GM20000 (cell line): ENCODE measurements around the gene DRICH1.
"Not testable (repeated sequence)": the region's sequence is repeated elsewhere in the genome, so short reads cannot be mapped to it uniquely, and the experiment has no call there.

Experiments used
- DNase-seq: peaks from one replicate; pipeline ENCODE4 v3.0.0; 2012; ENCODE audit warnings: low spot score
- TF ChIP-seq, protein P1 (sequence below): IDR thresholded peaks from 2 replicates; pipeline ENCODE4 v1.5.1; 2012; ENCODE audit warnings: mild to moderate bottlenecking, control low read depth; ENCODE audit errors: extremely low read depth, missing control alignments

The DRICH1 gene

DNA sequence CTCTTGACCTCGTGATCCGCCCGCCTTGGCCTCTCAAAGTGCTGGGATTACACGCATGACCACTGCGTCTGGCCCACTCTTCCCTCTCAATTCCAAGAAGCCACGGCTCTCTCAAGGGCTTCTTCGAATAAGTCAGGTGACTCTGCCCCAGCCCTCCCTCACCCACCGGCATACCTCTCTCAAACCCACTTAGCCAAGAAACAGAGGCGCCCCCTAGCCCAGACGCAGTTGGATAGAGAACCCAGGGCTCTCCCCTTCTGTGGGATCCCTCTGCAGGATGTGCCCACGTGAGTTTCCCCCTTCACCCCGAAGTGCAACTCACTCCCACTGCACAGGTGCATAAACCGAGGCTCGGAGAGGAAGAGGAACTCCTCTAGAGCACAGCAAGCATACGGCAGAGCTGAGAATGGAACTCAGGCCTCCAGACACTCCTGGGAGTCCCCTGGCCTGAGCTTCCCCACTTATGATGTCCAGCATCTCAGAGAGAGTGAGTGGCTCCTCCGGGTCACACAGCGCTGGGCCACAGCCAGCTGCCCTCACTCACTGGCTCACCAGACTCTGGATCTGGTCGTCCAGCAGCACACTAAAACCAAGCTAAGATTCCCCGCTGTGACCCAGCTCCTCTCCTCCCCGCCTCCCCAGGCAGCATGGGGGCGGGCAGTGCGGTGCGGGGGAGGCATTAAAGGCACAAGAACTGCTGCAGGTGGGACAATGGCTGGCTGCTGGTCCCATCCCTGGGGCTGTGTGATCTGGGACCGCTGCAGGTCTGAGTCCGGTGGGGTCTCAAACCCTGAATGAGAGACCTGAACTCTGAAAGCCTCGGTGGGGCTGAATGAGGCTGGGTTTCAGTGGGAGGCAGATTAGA lies 41.9 kb upstream of the DRICH1 start:
- no peak for DNase-seq
- TF ChIP-seq, protein P1, sequence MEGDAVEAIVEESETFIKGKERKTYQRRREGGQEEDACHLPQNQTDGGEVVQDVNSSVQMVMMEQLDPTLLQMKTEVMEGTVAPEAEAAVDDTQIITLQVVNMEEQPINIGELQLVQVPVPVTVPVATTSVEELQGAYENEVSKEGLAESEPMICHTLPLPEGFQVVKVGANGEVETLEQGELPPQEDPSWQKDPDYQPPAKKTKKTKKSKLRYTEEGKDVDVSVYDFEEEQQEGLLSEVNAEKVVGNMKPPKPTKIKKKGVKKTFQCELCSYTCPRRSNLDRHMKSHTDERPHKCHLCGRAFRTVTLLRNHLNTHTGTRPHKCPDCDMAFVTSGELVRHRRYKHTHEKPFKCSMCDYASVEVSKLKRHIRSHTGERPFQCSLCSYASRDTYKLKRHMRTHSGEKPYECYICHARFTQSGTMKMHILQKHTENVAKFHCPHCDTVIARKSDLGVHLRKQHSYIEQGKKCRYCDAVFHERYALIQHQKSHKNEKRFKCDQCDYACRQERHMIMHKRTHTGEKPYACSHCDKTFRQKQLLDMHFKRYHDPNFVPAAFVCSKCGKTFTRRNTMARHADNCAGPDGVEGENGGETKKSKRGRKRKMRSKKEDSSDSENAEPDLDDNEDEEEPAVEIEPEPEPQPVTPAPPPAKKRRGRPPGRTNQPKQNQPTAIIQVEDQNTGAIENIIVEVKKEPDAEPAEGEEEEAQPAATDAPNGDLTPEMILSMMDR, result no peak

DNA sequence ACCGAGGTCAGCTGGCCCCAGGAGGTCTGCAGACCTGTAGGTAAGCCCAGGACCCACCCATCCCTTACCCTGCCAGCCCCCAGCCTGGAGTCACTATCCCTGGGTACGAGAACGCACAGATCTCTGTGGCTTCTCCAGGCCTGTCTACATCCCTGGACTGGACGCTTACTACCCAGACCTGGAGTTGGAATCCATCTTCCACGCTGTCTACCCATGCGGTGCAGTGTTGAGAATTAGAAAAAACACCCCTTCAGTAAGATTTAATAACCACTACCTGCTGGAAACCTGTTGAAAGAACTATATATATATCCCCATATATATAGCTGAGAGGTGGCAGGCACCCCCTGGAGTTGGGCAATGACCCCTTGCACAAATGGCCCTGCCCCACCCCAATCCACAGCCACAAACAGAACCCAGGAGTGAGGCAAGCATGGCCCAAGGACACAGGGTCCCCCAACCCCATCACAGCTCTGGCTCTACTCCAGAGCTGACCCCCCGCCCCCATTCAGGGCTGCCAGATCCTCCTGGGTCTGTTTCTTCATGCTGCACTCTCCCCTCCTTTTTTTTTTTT lies 41.0 kb upstream of the DRICH1 start:
- TF ChIP-seq, protein P1, result no peak
- no peak for DNase-seq

DNA sequence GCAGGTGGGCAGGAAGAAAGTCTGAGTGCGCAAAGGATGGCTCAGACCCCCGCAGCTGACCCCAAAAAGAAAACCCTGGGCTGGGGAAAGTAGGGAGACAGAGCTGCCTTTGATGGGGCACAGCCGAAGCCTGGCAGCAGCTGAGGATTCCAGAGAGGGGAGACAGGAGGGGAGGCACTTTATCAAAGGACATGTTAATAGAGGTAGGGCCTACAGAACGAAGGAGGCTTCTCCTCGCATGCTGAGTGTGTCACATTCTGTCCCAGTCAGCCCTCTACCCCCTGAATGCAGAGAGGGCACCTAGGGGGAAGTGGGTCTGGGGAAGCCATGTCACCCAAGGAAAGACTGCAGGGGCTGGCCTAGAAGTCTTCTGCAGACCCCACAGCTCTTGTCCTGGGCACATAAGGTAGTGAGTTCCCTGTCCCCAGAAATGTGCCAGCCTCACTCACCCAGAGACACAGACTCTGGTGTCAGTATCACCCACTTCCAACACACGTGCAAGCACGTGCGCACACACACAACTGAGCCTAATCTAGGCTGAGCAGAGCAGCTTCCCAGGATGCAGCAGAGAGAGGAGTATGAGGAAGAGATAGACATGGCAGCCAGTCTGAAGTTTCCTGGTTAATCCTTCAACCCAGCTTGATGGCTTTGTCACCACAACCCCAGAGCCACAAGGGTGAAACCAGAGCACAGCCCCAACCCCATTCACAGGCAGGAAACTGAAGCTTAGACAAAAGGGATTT lies 40.4 kb upstream of the DRICH1 start:
- not testable (repeated sequence) for DNase-seq

DNA sequence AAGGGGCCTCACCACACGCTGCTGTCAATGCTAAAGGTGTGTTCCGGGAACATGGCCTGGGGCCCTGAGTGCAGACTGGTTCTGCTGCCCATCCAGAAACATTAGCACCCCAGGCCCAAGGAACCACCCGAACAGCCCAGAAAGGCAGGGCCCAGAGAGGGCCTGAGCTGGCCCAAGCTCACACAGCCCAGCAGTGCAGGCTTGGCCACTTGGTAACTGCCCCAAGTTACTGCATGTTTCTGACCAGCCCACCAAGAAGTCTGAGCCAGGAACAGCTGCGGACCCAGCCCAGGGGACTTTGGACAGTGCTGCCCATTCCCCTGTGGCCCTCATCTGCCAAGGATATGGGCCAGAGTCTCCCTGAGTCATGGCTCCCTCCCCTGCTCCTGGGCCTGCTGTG lies 39.3 kb upstream of the DRICH1 start:
- not testable (repeated sequence) for DNase-seq

DNA sequence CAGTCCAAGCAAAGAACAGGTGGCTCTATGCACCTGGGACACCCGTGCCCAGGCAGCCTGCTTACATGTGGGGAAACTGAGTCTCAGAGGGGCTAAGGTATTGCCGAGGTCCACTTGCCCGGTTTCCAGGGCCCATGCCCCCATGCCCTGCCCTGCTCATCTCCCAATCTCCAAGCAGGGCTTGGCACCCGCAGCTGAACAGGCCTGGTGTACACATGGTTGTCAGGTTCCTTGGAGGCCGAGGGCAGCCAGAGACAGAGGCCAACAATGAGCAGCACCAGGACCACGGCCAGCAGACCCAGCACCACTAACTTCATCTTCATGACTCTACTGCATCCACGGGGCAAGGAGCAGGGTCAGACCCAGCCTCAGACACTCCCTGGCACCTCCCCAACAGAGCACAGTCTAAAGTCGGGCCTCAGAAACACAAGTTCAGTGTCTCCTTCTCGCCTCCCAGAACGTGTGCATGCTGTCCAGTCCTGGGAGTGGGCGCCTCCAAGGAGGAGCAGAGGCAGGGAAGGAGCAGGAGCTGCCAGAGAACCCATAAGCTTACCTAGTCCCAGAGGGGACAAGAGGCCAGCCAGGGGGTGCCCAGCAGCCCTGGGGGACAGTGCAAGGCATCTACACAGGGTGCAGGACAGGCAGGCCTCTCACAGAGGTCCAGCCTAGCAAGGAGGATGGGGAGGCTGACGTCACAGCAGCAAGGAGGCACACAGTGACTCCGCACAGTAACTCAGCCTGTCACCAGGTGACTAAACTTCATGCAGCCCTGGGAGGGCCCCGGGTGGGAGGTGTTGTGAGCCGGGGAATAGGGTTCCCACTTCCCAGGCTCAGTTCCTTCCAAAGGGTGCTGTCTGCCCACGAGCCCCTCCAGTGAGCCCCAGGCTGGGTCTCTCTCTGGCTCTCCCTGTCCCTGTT lies 38.5 kb upstream of the DRICH1 start:
- TF ChIP-seq, protein P1, result no peak
- no peak for DNase-seq

DNA sequence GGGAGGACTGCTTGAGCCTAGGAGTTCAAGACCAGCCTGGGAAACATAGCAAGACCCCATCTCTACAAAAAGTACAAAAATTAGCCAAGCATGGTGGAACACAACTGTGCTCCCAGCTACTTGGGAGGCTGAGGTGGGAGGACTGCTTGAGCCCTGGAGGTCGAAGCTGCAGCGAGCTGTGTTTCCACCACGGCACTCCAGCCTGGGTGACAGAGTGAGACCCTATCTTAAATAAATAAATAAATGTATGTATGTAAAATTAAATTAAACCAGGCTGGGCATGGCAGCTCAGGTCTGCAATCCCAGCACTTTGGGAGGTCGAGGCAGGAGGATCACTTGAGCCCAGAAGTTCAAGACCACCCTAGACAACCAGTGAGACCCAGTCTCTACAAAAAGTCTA lies 28.3 kb upstream of the DRICH1 start:
- DNase-seq, result not testable (repeated sequence)

DNA sequence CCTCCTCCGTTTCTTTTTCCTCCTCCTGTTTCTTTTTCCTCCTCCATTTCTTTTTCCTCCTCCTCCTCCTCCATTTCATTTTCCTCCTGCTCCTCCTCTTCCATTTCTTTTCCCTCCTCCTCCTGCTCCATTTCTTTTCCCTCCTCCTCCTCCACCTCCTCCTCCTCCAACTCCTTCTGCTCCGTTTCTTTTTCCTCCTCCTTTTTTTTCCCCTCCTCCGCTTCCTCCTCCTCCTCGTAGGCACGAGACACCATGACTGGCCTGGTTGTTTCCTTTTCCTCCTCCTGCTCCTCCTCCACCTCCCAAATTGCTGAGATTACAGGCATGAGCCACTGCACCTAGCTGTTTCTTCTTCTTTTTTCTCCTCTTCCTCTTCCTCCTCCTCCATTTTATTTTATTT lies 25.6 kb upstream of the DRICH1 start:
- TF ChIP-seq, protein P1, result no peak
- DNase-seq, result no peak

DNA sequence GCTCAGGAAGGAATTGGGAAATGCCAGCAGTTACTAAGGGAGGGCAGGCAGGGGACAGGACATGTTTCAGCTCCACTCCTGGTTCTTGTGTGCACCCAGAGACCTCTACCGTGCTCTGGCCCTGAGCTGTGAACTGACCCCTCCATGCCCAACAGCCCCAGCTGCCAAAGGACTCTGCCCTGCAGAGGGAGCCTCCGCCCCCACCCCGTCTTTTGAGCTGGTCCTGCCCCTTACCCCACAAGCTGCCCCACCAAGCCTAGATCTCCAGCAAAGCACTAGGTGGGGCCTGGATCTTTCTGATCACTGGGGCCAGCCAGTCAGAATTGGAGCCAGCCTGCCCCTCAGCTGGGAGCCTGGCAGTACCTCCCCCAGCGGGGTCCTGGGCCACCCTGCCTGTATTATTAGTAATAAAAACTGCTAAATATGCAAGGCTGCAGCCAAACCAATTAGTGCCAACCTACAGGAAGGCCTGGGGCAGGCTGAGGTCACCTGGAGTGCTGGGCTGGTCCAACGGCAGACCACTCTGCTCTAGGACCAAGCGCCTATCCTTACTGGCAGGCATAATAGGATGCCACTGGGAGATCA lies 23.9 kb upstream of the DRICH1 start:
- DNase-seq, result no peak
- TF ChIP-seq, protein P1, result no peak
